NCI-H1417 treated with DMSO at 0.1 percent for 48 hours (cell line): ENCODE results near the gene CYP21A2.
"Not testable (repeated sequence)": the region's sequence is repeated elsewhere in the genome, so short reads cannot be mapped to it uniquely, and the experiment has no call there.

Experiments
- DNase-seq: peaks from one replicate; lab custom pipeline; 2025; lab: John Stamatoyannopoulos, UW

Gene CYP21A2

DNA sequence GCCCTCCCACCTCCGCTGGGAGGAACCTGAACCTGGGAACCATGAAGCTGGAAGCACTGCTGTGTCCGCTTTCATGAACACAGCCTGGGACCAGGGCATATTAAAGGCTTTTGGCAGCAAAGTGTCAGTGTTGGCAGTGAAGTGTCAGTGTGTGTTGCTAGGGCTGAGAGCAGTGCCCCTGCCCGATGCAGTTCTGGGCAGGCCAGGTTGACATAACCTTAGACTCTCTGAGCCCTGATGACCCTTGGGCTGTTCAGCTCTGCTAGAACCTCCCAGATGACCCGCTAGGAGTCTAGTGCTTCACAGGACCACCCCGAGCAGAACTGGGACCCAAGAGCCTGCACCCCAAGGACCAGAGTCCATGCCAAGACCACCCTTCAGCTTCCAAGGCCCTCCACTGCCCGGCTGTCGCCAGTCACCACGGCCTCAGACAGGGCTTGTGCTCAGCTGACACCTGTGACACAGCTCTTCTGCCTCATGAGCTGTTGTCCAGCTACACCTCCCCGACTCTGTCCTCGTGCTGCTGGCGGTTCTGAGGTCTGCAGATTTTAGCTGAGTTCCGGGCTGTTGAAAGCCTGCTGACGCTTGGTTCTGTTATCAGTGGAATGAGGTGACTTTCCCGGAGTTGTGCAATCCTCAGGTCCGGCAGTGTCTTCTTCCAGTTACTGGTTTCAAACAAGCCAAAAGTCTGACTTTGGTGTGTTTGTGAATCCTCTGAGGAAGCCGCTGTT lies 2.8 kb upstream of the CYP21A2 start:
- DNase-seq = not testable (repeated sequence)

DNA sequence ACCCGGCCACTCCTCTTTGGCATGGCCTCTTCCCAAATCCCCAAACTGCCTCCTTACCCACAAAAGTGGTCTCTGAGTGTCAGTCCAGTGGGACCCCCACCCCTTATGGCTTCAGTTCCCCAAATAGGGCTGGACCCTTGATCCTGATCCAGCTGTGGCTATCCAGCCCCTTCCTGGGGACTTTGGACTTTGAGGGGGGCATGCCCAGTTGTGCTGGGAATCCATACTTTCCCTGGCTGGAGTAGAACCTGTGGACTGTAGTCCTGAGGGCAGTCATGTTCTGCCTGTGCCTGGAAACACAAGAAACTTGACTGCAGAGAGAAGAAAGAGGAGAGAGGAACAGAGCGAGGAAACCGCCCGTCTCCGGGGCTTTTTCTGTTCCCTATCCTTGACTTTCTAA lies 1.1 kb upstream of the CYP21A2 start:
- DNase-seq = not testable (repeated sequence)

DNA sequence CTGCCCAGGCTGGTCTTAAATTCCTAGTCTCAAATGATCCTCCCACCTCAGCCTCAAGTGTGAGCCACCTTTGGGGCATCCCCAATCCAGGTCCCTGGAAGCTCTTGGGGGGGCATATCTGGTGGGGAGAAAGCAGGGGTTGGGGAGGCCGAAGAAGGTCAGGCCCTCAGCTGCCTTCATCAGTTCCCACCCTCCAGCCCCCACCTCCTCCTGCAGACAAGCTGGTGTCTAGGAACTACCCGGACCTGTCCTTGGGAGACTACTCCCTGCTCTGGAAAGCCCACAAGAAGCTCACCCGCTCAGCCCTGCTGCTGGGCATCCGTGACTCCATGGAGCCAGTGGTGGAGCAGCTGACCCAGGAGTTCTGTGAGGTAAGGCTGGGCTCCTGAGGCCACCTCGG lies 663 bp downstream of the CYP21A2 start:
- not testable (repeated sequence) for DNase-seq

DNA sequence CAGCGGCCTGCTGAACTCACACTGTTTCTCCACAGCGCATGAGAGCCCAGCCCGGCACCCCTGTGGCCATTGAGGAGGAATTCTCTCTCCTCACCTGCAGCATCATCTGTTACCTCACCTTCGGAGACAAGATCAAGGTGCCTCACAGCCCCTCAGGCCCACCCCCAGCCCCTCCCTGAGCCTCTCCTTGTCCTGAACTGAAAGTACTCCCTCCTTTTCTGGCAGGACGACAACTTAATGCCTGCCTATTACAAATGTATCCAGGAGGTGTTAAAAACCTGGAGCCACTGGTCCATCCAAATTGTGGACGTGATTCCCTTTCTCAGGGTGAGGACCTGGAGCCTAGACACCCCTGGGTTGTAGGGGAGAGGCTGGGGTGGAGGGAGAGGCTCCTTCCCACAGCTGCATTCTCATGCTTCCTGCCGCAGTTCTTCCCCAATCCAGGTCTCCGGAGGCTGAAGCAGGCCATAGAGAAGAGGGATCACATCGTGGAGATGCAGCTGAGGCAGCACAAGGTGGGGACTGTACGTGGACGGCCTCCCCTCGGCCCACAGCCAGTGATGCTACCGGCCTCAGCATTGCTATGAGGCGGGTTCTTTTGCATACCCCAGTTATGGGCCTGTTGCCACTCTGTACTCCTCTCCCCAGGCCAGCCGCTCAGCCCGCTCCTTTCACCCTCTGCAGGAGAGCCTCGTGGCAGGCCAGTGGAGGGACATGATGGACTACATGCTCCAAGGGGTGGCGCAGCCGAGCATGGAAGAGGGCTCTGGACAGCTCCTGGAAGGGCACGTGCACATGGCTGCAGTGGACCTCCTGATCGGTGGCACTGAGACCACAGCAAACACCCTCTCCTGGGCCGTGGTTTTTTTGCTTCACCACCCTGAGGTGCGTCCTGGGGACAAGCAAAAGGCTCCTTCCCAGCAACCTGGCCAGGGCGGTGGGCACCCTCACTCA lies 1.4 kb downstream of the CYP21A2 start:
- DNase-seq = not testable (repeated sequence)

DNA sequence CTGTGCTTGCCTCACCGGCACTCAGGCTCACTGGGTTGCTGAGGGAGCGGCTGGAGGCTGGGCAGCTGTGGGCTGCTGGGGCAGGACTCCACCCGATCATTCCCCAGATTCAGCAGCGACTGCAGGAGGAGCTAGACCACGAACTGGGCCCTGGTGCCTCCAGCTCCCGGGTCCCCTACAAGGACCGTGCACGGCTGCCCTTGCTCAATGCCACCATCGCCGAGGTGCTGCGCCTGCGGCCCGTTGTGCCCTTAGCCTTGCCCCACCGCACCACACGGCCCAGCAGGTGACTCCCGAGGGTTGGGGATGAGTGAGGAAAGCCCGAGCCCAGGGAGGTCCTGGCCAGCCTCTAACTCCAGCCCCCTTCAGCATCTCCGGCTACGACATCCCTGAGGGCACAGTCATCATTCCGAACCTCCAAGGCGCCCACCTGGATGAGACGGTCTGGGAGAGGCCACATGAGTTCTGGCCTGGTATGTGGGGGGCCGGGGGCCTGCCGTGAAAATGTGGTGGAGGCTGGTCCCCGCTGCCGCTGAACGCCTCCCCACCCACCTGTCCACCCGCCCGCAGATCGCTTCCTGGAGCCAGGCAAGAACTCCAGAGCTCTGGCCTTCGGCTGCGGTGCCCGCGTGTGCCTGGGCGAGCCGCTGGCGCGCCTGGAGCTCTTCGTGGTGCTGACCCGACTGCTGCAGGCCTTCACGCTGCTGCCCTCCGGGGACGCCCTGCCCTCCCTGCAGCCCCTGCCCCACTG lies 2.3 kb downstream of the CYP21A2 start:
- not testable (repeated sequence) for DNase-seq

DNA sequence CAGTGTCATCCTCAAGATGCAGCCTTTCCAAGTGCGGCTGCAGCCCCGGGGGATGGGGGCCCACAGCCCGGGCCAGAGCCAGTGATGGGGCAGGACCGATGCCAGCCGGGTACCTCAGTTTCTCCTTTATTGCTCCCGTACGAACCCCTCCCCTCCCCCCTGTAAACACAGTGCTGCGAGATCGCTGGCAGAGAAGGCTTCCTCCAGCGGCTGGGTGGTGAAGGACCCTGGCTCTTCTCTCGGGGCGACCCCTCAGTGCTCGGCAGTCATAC lies 2.8 kb downstream of the CYP21A2 start:
- not testable (repeated sequence) for DNase-seq

DNA sequence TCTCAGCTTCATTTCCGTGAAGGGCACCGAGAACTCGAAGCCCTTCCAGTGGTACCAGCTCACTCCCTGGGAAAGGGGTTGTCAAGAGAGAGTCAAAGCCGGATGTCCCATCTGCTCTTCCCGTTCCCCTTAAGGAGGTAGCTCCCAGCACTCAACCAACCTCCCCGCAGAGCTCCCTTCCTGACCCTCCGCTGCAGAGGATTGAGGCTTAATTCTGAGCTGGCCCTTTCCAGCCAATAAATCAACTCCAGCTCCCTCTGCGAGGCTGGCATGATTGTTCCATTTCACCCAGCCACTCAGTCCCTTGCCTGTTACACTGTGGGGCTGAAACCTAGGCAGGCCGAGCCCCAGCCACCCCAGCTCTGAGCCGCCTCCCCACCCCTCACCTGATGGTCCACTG lies 3.2 kb downstream of the CYP21A2 start:
- DNase-seq = not testable (repeated sequence)

DNA sequence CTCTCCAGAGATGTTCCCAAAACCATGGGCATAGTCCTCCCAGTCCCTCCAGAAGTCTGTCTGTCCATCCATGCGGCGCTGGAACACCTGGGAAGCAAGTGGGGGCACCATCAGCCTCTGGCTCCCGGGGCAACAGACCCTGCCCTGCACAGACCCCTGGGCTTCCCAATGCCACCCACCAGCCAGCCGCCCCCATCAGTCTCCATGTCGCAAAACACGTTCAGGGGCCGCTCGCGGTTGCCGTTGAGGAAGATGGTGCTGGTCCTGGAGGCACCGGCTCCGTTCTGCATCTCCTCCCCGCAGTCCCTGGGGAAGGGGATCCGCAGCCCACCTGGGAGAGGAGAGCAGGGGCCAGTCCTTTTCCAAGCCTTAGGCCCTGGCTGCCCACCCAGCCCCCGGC lies 4.1 kb downstream of the CYP21A2 start:
- DNase-seq = not testable (repeated sequence)

DNA sequence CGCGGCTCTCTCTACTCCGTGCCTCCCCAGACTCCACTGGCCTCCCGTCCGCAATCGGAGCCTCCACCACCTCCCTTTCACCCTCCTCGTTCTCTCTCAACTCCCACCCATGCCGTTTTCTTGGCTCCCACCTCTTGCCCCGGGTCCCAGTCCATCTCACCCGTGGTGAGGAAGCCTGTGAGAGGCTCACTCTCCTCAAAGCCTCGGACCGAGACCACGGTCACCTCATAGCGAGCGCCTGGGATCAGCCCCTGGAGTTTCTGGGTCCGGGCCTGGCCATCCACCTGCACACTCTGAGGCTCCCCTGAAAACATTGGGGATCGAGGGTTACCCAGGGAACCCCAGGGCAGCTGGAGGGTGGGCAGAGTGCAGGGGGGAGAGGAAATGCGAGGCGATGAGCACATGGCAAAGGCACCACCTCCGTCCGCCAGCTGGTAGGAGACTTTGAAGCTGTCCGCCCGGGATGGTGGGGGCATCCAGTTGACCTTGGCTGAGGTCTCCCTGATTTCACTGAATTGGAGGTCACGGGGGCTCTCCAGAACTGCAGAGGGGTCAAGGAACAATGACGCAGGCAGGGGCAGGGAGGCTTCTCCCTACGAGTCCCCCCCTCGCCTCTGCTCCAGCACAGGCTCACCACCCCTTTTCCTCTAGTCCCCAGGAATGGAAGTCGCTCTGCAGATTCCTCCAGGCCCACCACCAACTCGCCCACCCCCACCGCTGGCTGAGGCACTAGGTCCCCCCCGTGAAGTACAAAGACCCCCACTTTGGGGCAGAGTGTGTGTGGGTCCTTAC lies 5.6 kb downstream of the CYP21A2 start:
- DNase-seq = not testable (repeated sequence)

DNA sequence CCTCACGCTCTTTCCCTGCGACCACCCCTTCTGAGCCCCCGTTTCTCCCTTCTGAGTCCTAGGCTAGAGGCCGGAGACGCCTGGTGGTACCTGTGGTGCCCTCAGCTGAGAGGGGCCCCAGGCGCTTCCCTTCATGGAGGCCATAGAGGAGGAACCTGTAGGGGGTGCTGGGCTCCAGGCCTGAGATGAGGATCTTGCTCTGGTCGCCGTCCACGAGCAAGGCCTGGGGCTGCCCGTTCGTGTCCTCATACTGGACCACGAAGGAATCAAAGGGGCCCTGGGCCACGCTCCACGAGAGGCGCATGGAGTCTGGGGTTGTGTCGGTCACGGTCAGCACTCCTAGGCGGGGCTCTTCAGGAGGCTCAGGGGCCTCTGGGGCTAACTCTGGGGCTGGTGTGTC lies 6.7 kb downstream of the CYP21A2 start:
- not testable (repeated sequence) for DNase-seq

DNA sequence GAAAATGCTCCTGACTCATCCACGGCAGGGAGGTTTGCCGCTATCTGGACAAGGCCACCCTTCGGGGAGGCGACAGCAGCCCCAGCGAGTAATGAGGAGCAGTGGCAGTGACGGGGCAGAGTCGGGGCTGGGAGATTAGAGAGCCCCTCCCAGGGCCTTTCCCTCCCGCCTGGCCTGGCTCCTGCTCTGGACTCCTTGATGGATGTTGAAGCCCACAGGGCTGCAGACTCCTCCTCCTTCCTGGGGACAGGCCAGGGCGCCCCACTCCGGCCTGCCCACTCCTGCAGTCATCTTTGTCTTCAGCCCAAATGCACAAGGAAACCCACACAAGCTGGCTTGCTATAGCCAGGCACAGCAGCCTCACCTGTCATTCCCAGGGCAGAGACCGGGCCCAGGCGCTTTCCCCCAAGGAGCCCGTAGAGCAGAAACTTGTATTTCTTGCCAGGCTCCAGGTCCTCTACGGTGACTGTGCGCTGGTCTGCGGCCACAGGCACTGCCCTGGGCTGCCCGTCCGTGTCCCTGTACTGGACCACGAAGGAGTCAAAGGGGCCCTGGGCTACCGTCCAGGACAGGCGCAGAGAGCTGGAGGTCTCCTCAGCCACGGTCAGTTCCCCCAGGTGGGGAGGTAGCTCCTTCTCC lies 7.7 kb downstream of the CYP21A2 start:
- no peak for DNase-seq

DNA sequence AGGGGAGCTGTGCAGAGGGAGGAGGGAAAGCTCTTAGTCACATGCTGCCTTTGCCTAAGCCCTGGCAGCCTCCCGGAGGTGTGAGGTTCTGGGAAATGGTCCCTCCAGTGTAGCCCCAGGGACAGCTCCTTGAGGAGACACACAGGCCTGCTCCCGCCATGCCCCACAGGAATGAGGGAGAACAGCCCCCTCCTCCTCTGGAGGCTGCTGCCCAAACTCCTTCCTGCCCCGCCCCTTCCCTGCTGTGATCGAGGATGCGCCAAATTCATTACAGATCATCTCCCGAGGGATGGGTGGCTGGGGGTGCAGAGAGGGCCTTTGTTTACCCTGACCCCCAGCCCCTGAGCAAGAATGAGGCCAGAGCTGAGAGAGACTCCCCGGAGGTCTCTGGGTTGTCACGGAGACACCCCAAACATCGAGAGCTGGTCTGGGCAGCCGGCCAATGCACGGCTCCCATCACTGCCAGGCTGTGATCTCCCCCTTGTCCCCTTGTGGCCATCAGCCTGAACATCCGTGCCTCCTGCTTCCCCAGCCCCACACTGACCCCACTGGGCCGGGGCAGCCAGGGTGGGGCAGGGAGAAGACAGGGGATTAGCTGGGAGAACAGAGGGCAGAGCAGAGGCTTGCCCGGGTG lies 8.4 kb downstream of the CYP21A2 start:
- DNase-seq = no peak

DNA sequence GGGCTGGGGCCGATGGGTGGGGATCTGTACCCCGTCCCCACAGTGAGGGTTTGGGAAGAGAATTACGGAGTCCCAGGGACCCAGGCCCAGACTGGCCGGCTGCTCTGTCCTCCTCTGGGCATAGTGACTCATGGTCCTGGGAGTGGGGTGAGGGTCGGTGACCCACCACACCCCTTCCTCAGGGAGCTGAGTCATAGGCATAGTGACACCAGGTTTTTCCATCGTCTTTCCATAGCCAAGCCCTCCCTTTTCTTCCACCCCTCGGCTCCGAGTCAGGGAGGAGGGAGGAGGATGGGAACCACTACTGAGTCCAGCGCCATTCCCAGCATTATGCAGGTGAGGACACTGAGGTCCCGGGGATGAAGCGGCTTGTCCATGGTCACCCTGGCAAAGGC lies 8.9 kb downstream of the CYP21A2 start:
- DNase-seq = no peak

DNA sequence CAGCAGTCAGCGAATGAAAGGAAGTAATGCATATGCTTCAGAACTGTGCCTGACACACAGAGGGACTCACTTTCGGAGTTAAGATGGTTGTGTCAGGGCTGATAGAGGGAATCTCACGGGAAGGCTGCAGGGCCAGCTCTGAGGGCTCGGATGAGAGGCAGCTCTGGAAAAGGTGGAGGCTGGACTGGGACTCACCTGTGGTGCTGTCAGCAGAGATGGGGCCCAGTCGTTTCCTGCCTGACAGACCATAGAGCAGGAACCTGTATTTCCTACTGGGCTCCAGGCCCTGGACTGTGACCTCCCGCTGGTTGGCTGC lies 9.3 kb downstream of the CYP21A2 start:
- DNase-seq = no peak

DNA sequence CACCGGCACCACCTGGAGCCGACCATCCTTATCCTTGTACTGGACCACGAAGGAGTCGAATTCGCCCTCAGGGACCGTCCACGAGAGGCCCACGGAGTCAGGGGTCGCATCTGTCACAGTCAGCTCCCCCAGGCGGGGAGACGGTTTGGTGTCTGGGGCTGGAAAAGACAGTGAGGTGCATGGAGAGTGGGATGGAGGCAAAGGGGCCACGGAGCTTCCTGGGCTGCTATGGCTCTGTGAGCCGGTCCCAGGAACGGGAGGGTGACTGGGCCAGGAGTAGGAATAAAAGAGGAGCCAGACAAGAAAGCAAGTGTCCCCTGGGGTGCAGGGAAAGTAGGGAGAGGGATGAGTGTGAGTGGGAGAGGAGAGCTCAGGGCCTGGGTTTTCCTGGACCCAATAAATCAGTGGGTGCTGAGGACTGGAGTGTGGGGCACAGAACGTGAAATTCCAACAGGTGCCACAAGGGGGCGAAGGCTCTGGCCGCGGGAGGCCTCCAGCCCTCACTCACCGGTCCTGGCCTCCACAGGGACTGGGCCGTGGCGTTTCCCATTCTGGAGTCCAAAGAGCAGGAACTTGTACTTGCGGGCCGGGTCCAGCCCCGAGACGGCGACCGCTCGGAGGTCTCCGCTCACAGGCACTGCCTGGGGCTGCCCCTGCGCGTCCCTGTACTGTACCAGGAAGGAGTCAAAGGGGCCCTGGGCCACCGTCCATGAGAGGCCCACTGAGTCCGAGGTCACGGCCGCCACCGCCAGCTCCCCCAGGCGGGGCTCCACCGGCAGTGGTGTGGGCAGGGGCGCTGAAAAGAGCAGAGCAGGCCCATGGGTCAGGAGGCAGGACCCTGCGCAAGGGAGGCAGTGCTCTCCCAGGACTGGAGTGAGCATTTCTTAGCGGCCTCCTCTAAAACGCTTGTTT lies 9.9 kb downstream of the CYP21A2 start:
- no peak for DNase-seq

DNA sequence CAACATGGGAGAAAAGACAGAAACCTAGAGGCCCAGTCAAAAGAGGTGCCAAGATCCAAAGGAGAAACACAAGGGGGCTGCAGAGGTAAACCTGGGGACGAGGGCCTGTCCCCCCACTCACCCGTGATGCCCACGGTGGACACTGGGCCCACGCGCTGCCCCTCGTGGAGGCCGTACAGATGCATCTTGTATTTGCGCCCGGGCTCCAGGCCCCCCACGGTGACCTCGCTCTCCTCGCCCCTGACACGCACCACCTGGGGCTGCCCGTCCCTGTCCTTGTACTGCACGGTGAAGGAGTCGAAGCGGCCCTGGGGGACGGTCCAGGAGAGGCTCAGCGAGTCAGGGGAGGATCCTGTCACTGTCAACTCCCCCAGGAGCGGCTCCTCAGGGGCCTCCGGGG lies 10.9 kb downstream of the CYP21A2 start:
- DNase-seq = not testable (repeated sequence)

DNA sequence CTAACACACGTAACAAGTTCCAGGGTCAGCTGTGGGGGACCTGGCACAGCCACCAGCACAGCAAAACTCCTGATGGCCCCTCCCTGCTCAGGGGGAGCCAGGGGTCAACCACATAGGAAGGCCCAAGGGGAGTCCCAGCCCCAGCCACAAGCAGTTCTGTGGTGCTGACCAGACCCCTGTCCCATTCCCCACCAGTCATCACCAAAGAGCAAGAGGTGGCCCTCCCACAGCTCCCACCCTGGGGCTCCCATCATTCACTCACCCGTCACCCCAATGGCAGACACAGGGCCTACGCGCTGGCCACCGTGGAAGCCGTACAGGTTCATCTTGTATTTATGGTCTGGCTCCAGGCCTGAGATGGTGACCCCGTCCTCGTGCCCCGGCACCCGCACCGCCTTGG lies 11.5 kb downstream of the CYP21A2 start:
- not testable (repeated sequence) for DNase-seq

DNA sequence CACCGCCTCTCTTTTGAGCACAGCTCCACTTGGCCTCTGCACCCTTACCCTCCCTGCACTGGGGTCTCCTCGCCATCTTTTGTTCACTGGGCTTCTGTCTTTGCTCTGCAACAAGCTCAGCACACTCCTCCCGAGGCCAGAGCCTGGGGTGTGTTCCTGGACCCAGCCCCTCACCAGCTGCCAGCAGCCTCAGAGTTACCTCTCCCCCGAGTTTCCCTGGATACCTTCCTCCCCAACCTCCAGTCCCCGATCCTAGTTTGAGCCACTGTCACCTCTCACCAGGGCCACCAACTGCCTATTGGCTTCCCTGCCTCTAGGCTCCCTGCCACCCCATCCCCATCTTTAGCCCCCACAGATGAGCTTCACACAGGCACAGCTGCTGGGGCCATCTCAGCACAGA lies 12.3 kb downstream of the CYP21A2 start:
- DNase-seq = no peak

DNA sequence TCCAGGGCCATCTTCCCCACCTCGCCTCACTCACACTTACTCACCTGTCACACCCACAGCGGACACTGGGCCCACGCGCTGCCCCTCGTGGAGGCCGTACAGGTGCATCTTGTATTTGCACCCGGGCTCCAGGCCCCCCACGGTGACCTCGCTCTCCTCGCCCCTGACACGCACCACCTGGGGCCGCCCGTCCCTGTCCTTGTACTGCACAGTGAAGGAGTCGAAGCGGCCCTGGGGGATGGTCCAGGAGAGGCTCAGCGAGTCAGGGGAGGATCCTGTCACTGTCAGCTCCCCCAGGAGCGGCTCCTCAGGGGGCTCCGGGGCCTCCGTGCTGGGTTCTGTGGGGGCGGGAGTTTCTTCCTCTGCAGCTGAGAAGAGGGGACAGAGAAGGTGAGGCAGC lies 14.4 kb downstream of the CYP21A2 start:
- not testable (repeated sequence) for DNase-seq

DNA sequence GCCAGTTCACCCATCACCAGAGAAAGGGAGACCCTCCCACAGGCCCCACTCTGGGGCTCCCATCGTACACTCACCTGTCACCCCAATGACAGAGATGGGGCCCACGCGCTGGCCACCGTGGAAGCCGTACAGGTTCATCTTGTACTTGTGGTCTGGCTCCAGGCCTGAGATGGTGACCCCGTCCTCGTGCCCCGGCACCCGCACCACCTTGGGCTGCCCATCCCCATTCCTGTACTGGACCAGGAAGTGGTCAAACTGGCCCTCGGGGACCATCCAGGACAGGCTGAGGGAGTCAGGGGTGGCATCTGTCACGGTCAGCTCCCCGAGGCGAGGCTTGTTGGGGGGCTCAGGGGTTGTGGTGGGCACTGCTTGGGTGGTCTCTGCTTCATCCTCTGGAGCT lies 15.1 kb downstream of the CYP21A2 start:
- DNase-seq = not testable (repeated sequence)
